ENCODE measurements around the gene OR10A4. TPM values are rescaled to one million over a fixed set of nuclear protein-coding genes. Genes with fewer than 3 reads are reported as not detected.
A peak's percentile ranks its signal among the peaks of the same experiment; 100 is the strongest.

The OR10A4 gene
- total and polyA plus RNA-seq, 10 donors = not detected

DNA sequence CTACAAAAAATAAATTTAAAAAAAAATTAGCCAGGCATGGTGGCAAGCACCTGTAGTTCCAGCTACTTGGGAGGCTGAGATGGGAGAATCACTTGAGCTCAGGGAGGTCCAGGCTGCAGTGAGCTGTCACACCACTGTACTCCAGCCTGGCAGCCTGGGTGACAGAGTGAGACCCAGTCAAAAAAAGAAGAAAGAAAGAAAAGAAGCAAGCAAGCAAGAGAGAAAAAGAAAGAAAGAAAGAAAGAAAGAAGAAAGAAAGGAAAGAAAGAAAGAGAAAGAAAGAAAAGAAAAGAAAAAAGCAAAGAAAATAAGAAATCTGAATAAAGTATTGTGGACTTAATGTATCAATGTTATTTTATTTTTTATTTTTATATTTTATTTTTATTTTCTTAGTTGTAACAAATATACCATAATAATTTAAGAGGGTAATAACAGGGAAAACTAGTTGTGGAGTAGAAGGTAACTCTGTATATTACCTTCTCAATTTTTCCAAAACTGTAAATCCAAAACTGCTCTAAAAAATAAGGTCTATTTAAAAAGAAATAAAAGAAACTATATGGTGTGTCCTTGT, 48.7 kb downstream of the OR10A4 start:
- no peak for DNase-seq
- Histone ChIP-seq H3K27ac (no peak overlapping the region), H3K36me3 (no peaks in the 10 kb centered on the region), H3K9me3 (peaks cover 0 to under 1% (median 0%) of the 10 kb centered on the region in 8 donors), H3K4me1 (peaks cover 4 to 23% (median 17%) of the 10 kb centered on the region in 6 donors), H3K27me3 (replicated peaks in 1 of 7) (peaks cover 0 to 45% (median 0%) of the 10 kb centered on the region in 7 donors), H3K4me3 (no peak overlapping the region)
- TF ChIP-seq POLR2AphosphoS5 (IDR thresholded peaks at IDR 0.05) (no peak), POLR2A (IDR thresholded peaks at IDR 0.05) (no peak)
- TF ChIP-seq, protein P1, sequence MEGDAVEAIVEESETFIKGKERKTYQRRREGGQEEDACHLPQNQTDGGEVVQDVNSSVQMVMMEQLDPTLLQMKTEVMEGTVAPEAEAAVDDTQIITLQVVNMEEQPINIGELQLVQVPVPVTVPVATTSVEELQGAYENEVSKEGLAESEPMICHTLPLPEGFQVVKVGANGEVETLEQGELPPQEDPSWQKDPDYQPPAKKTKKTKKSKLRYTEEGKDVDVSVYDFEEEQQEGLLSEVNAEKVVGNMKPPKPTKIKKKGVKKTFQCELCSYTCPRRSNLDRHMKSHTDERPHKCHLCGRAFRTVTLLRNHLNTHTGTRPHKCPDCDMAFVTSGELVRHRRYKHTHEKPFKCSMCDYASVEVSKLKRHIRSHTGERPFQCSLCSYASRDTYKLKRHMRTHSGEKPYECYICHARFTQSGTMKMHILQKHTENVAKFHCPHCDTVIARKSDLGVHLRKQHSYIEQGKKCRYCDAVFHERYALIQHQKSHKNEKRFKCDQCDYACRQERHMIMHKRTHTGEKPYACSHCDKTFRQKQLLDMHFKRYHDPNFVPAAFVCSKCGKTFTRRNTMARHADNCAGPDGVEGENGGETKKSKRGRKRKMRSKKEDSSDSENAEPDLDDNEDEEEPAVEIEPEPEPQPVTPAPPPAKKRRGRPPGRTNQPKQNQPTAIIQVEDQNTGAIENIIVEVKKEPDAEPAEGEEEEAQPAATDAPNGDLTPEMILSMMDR (IDR thresholded peaks at IDR 0.05 in 8 of 11, conservative IDR thresholded peaks at IDR 0.05 in 3 of 11) = no peak
- intact Hi-C loops (cut with DNase I; ENCODE audit: low total_unique reads) = no loop called here

DNA sequence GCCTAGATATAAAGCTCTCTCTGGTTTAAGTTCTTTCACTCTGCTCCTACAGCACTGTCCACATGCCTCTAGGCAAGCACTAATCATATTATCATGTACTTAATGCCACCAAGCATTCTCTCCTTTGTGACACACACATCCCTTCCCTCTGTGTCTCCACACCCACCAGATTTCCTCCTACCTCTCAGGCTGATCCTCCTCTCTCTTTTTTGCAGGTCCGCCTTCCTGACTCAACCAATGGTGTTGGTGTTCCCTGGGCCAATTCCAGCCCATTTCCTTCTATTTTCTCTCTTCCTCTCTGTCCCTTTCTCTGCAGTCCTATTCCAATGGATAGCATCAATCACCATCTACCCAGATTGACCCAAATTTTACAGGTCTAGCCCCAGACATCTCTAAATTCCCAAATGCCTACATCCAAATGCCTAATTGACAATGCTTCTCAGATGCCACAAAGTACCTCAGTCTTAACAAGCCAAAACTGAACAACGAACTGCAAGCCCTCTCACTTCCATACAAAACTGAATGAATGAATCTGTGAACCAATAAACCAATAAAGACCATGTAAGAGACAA, 49.3 kb downstream of the OR10A4 start:
- WGBS, 5 donors = 57 to 72% (median 61%) methylated on average over 2 of the region's 2 CpGs
- Histone ChIP-seq H3K9me3 (no peaks in the 10 kb centered on the region), H3K27ac (peak overlapping the region in 5 of 8 donors; percentile 26 to 80 (median 63)), H3K4me1 (peaks cover 4 to 23% (median 17%) of the 10 kb centered on the region in 6 donors), H3K27me3 (replicated peaks in 1 of 7) (peaks cover 0 to 45% (median 0%) of the 10 kb centered on the region in 7 donors), H3K36me3 (no peaks in the 10 kb centered on the region), H3K4me3 (peak overlapping the region; percentile 44 to 82 (median 56))
- no peak for DNase-seq
- intact Hi-C loops (cut with DNase I; ENCODE audit: low total_unique reads) = no loop called here
- TF ChIP-seq POLR2AphosphoS5 (IDR thresholded peaks at IDR 0.05) (no peak), POLR2A (IDR thresholded peaks at IDR 0.05) (no peak)
- TF ChIP-seq, protein P1 (IDR thresholded peaks at IDR 0.05 in 8 of 11, conservative IDR thresholded peaks at IDR 0.05 in 3 of 11) = no peak

DNA sequence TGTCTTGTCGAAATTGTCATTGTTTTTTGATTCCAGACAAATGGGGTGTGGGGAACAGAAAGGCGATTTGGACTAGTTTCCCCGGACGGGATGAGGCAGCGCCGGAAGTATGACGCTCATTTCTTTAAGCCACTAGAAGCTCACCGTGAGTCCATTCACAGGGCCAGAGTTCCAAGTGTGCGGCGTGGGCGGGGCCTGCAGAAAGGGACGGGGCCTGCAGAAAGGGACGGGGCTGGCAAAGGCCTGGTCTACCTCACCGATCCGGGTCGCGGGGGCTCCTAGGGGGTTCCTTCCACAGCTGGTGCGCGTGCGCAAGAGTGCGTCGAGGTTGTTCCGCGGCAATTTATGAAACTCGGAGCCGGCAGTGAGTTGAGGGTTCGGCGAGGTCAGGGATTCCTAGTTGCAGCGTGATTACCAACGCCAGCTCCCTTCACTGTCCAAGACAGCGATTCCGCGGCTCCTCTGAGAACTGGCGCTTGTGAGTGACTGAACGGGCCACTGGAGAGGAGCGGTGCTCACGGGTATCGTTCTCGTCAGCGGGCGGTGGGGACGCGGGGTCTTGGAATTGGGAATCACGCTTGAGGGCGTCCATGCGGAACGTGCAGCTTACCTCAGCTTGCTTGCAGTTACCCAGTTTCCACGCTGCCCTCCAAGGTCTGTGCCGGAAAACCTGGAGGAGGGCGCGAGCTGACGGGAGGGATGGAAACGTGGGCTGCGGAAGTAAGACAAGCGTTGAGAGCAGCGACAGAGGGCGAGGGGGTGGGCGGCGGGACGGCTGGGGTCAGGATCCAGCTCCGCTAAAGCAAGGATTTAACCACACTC, 50.0 kb downstream of the OR10A4 start, which contains the start of gene ZNF215:
Gene ZNF215 (plus strand): TSS at position 219 of the 822 bp plus-strand sequence. CDS start 5,847 bp downstream, outside the sequence.
- Histone ChIP-seq H3K4me1 (peaks cover 4 to 23% (median 17%) of the 10 kb centered on the region in 6 donors), H3K36me3 (no peaks in the 10 kb centered on the region), H3K27me3 (replicated peaks in 1 of 7) (peaks cover 0 to 45% (median 0%) of the 10 kb centered on the region in 7 donors), H3K9me3 (no peaks in the 10 kb centered on the region), H3K4me3 (peak within 1 kb of the TSS; percentile 44 to 82 (median 56)), H3K27ac (peak within 1 kb of the TSS in 6 of 8 donors; percentile 26 to 80 (median 59))
- 0 to 2% (median 2%) methylated on average over 58 to 61 of the region's 61 CpGs for WGBS, 5 donors
- intact Hi-C loops (cut with DNase I; ENCODE audit: low total_unique reads) = no loop called here
- peak; percentile 86 for DNase-seq
- TF ChIP-seq POLR2AphosphoS5 (IDR thresholded peaks at IDR 0.05) (peak in 1 of 3 donors; percentile 34), POLR2A (IDR thresholded peaks at IDR 0.05) (no peak)
- TF ChIP-seq, protein P1 (IDR thresholded peaks at IDR 0.05 in 8 of 11, conservative IDR thresholded peaks at IDR 0.05 in 3 of 11) = no peak

All from spleen (tissue), 11 donors.